Panc1 (cell line): Measurements from ENCODE around the gene APOL2.

Experiments used
- CTCF ChIP-seq: fragments of 450-650 bp; IDR thresholded peaks from 2 replicates; pipeline ENCODE4 v1.5.1; 2017; ENCODE audit warnings: mild to moderate bottlenecking
- POLR2AphosphoS5 ChIP-seq: IDR thresholded peaks from 2 replicates; pipeline ENCODE4 v1.6.1; 2012; ENCODE audit warnings: mild to moderate bottlenecking, low read depth, low read length, moderate library complexity
- REST ChIP-seq, 2 experiments: IDR thresholded peaks; 2 replicates each; pipeline ENCODE4 v1.6.1; 2011 to 2012; ENCODE audit warnings: low read depth in 2 of 2, control low read depth in 1 of 2, low read length in 1 of 2, mild to moderate bottlenecking in 1 of 2, moderate library complexity in 1 of 2; ENCODE audit not compliant: insufficient read depth in 1 of 2
- SIN3A ChIP-seq: IDR thresholded peaks from 2 replicates; pipeline ENCODE4 v1.6.1; 2012; ENCODE audit warnings: low read depth, mild to moderate bottlenecking, low read length, moderate library complexity, borderline replicate concordance; ENCODE audit not compliant: insufficient read depth
- TCF7L2 ChIP-seq: IDR thresholded peaks from 2 replicates; pipeline ENCODE4 v1.6.1; 2011; ENCODE audit warnings: mild to moderate bottlenecking, low read depth, low read length, inconsistent platforms

GRCh38 chr22:36253523-36254490, 14.5 kb upstream of the APOL2 start:
- no peak for TF ChIP-seq CTCF
- no peak for TF ChIP-seq REST (IDR thresholded peaks at IDR 0.05; ENCODE audit: insufficient read depth in 1 of 2, low read depth in 2 of 2, low read length in 1 of 2)
- TF ChIP-seq SIN3A, result no peak
- TF ChIP-seq POLR2AphosphoS5, result no peak
- no peak for TF ChIP-seq TCF7L2
